HCT116 (cell line): ENCODE results near the gene AXIN1. TPM values are rescaled to one million over a fixed set of nuclear protein-coding genes. Genes with fewer than 3 reads are reported as not detected.

Source experiments
- ATAC-seq: fragments of 200-7000 bp; cut with Tn5 transposase; 2 replicates; pipeline ENCODE4 v1.9.1; 2020; ENCODE audit warnings: mild to moderate bottlenecking, moderate library complexity
- BruUV-seq: library from RNA; stranded (reverse); fragments of 400-500 nt; replicated peaks from 2 replicates; lab custom pipeline; 2021; lab: Mats Ljungman, UMichigan
- CTCF ChIA-PET: fragments of 300-600 bp; sonication (Branson Sonifier 250); formaldehyde crosslinking; loops from one replicate; lab custom pipeline; 2021; ENCODE audit warnings: antibody characterized with exemption; lab: Charles Lee
- POLR2A ChIA-PET: fragments of 300-600, 350-600 bp; sonication (Branson Sonifier 250); formaldehyde crosslinking; loops from one replicate; lab custom pipeline; 2021; ENCODE audit warnings: antibody characterized with exemption; lab: Charles Lee
- RAD21 ChIA-PET, 2 experiments: fragments of 300-600 bp; sonication (Branson Sonifier 250); formaldehyde crosslinking; loops; one replicate each; lab custom pipeline; 2023; ENCODE audit warnings: low total read pairs in 2 of 2; ENCODE audit not compliant: uncharacterized antibody in 2 of 2, unreplicated experiment in 2 of 2, low non-redundant PET in 1 of 2; lab: Charles Lee
- DNase-seq: peaks from one replicate; pipeline ENCODE4 v3.0.0-alpha.2; 2010; ENCODE audit warnings: low read depth, low spot score
- H2AFZ ChIP-seq: fragments of 200-600 bp; shearing (Covaris generic), sonication (generic); 2 replicates; pipeline ENCODE4 v1.6.1; 2017; ENCODE audit warnings: low read depth, mixed run types, mixed read lengths, antibody characterized with exemption, low read length; ENCODE audit not compliant: poor library complexity, severe bottlenecking
- H3K27ac ChIP-seq: 2 replicates; pipeline ENCODE4 v1.5.1; 2012; ENCODE audit warnings: low read depth, low read length
- H3K27me3 ChIP-seq: fragments of 200-600 bp; sonication (generic); 2 replicates; pipeline ENCODE4 v1.6.1; 2016; ENCODE audit warnings: mixed run types, low read length, mixed read lengths; ENCODE audit not compliant: insufficient read depth
- H3K36me3 ChIP-seq, 2 experiments: fragments of 200-500 bp in 1 of 2; fragments of 200-600 bp in 1 of 2; sonication (Bioruptor generic) in 1 of 2; sonication (generic) in 1 of 2; 2 replicates each; pipeline versions ENCODE4 v1.5.1 to v1.6.1; 2014 to 2016; ENCODE audit warnings: low read length in 2 of 2, inconsistent platforms in 1 of 2, mixed read lengths in 1 of 2, mixed run types in 1 of 2; ENCODE audit not compliant: insufficient read depth in 2 of 2, control insufficient read depth in 1 of 2
- H3K4me1 ChIP-seq, 2 experiments: fragments of 200-600 bp in 1 of 2; sonication (generic) in 1 of 2; 2 replicates each; pipeline versions ENCODE4 v1.5.1 to v1.6.1; 2012 to 2017; ENCODE audit warnings: low read length in 2 of 2, inconsistent platforms in 1 of 2, mild to moderate bottlenecking in 1 of 2, mixed read lengths in 1 of 2, mixed run types in 1 of 2, moderate library complexity in 1 of 2; ENCODE audit not compliant: insufficient read depth in 2 of 2, control insufficient read depth in 1 of 2
- H3K4me2 ChIP-seq: fragments of 200-600 bp; sonication (generic); 2 replicates; pipeline ENCODE4 v1.6.1; 2017; ENCODE audit warnings: mixed run types, low read length, mixed read lengths
- H3K4me3 ChIP-seq, 2 experiments: fragments of 200-600 bp in 1 of 2; sonication (generic) in 1 of 2; replicated peaks in 1 of 2; 2 replicates each; pipeline ENCODE4 v1.5.1; 2011 to 2016; ENCODE audit warnings: low read length in 2 of 2, control low read depth in 1 of 2, low read depth in 1 of 2, mild to moderate bottlenecking in 1 of 2, mixed read lengths in 1 of 2, mixed run types in 1 of 2
- H3K79me2 ChIP-seq: fragments of 200-600 bp; sonication (generic); 2 replicates; pipeline ENCODE4 v1.6.1; 2017; ENCODE audit warnings: mild to moderate bottlenecking, mixed run types, low read length, moderate library complexity, mixed read lengths; ENCODE audit not compliant: insufficient read depth
- H3K9ac ChIP-seq: fragments of 200-600 bp; sonication (generic); 2 replicates; pipeline ENCODE4 v1.6.1; 2016; ENCODE audit warnings: low read length, mixed read lengths
- H3K9me2 ChIP-seq: fragments of 200-600 bp; sonication (generic), shearing (Covaris generic); 2 replicates; pipeline ENCODE4 v1.6.1; 2017; ENCODE audit warnings: mixed run types, mild to moderate bottlenecking, moderate library complexity; ENCODE audit not compliant: insufficient read depth
- H3K9me3 ChIP-seq, 2 experiments: fragments of 200-500 bp in 1 of 2; fragments of 200-600 bp in 1 of 2; sonication (Bioruptor generic) in 1 of 2; sonication (generic) in 1 of 2; 2 replicates each; pipeline ENCODE4 v1.6.1; 2014 to 2017; ENCODE audit warnings: low read length in 2 of 2, mixed read lengths in 2 of 2, inconsistent platforms in 1 of 2, low read depth in 1 of 2, mild to moderate bottlenecking in 1 of 2, mixed run types in 1 of 2, moderate library complexity in 1 of 2; ENCODE audit not compliant: control insufficient read depth in 1 of 2, insufficient read depth in 1 of 2
- H4K20me1 ChIP-seq: fragments of 200-600 bp; sonication (generic), shearing (Covaris generic); 2 replicates; pipeline ENCODE4 v1.6.1; 2017; ENCODE audit warnings: mixed run types, mild to moderate bottlenecking, moderate library complexity; ENCODE audit not compliant: insufficient read depth
- CBX3 ChIP-seq: IDR thresholded peaks from 2 replicates; pipeline ENCODE4 v1.6.1; 2012; ENCODE audit warnings: low read depth
- ELF1 ChIP-seq: IDR thresholded peaks from 2 replicates; pipeline ENCODE4 v1.6.1; 2012; ENCODE audit warnings: low read depth, borderline replicate concordance
- EZH2 ChIP-seq: fragments of 200-600 bp; sonication (generic); IDR thresholded peaks from 2 replicates; pipeline ENCODE4 v1.6.1; 2017; ENCODE audit warnings: antibody characterized with exemption, mixed run types
- EZH2phosphoT487 ChIP-seq: fragments of 200-600 bp; IDR thresholded peaks from 2 replicates; pipeline ENCODE4 v1.6.1; 2018; ENCODE audit warnings: antibody characterized with exemption, borderline replicate concordance
- POLR2A ChIP-seq: IDR thresholded peaks from 2 replicates; pipeline ENCODE4 v1.7.0; 2011; ENCODE audit warnings: borderline replicate concordance; ENCODE audit not compliant: insufficient read depth, insufficient read length; ENCODE audit errors: extremely low read depth
- POLR2AphosphoS5 ChIP-seq: IDR thresholded peaks from 2 replicates; pipeline ENCODE4 v1.6.1; 2011; ENCODE audit warnings: mild to moderate bottlenecking, low read depth, low read length, moderate library complexity
- REST ChIP-seq: IDR thresholded peaks from 2 replicates; pipeline ENCODE4 v1.6.1; 2012; ENCODE audit warnings: low read depth
- SIN3A ChIP-seq: IDR thresholded peaks from 2 replicates; pipeline ENCODE4 v1.6.1; 2012; ENCODE audit warnings: low read depth
- SRF ChIP-seq: IDR thresholded peaks from 2 replicates; pipeline ENCODE4 v1.6.1; 2012; ENCODE audit warnings: low read depth
- TCF7L2 ChIP-seq: IDR thresholded peaks from 2 replicates; pipeline ENCODE4 v1.7.0; 2011; ENCODE audit warnings: borderline replicate concordance, inconsistent platforms; ENCODE audit not compliant: insufficient read depth, insufficient read length; ENCODE audit errors: extremely low read depth
- YY1 ChIP-seq: IDR thresholded peaks from 2 replicates; pipeline ENCODE4 v1.6.1; 2011; ENCODE audit warnings: low read length, low read depth, moderate library complexity, mild to moderate bottlenecking; ENCODE audit not compliant: insufficient replicate concordance; ENCODE audit errors: extremely low read depth
- ZBTB33 ChIP-seq: IDR thresholded peaks from 2 replicates; pipeline ENCODE4 v1.6.1; 2011; ENCODE audit warnings: mild to moderate bottlenecking, low read length, moderate library complexity; ENCODE audit not compliant: insufficient replicate concordance; ENCODE audit errors: extremely low read depth
- intact Hi-C: fragments of 100-400 bp; cut with micrococcal nuclease; formaldehyde crosslinking; loops from 2 replicates; pipeline ENCODE4 v1.10.0; 2022
- total RNA-seq: library from RNA; stranded (reverse); gene quantifications from one replicate; pipeline ENCODE4 v1.2.1, GENCODE V29; 2021; ENCODE audit not compliant: unreplicated experiment

Gene AXIN1
- total RNA-seq, 1 experiment from 2014 or later = 20.2 TPM

- no peak overlapping the region for H3K4me2 ChIP-seq
- H3K79me2 ChIP-seq = no peaks in the 10 kb centered on the region
- no peaks in the 10 kb centered on the region for H3K9me2 ChIP-seq
- no peak overlapping the region for H3K4me3 ChIP-seq
- intact Hi-C loops = no loop called here
- DNase-seq = no peak
- H3K9me3 ChIP-seq = no peaks in the 10 kb centered on the region
- ChIA-PET RAD21 (no interaction called here), CTCF (no interaction called here)
- H3K4me1 ChIP-seq = no peaks in the 10 kb centered on the region
- no peaks in the 10 kb centered on the region for H3K27me3 ChIP-seq
- no TSS peak for BruUV-seq
- H3K9ac ChIP-seq = no peak overlapping the region
- TF ChIP-seq TCF7L2 (no peak), SRF (no peak), YY1 (no peak), EZH2 (no peak)
- TF ChIP-seq, all 23 proteins: peak for 0
- no peak for ATAC-seq
- POLR2A ChIA-PET = no interaction called here
- Histone ChIP-seq H4K20me1 (no peaks in the 10 kb centered on the region), H3K27ac (no peak overlapping the region), H3K36me3 (no peaks in the 10 kb centered on the region), H2AFZ (no peak overlapping the region)
Measured at GRCh38 chr16:264440-264951, 88.0 kb downstream of the AXIN1 start.

GRCh38 chr16:263944-264343 is 88.6 kb downstream of the AXIN1 start:
- Histone ChIP-seq H3K27me3 (no peaks in the 10 kb centered on the region), H3K4me1 (no peaks in the 10 kb centered on the region), H3K9ac (no peak overlapping the region), H3K9me2 (no peaks in the 10 kb centered on the region), H3K4me2 (no peak overlapping the region), H3K4me3 (no peak overlapping the region), H3K9me3 (no peaks in the 10 kb centered on the region), H3K27ac (no peak overlapping the region), H2AFZ (no peak overlapping the region), H3K79me2 (no peaks in the 10 kb centered on the region), H3K36me3 (no peaks in the 10 kb centered on the region), H4K20me1 (no peaks in the 10 kb centered on the region)
- intact Hi-C loops = no loop called here
- RAD21 ChIA-PET = no interaction called here
- no TSS peak for BruUV-seq
- TF ChIP-seq POLR2A (no peak), SIN3A (no peak), YY1 (no peak), REST (no peak), TCF7L2 (no peak), SRF (no peak), ZBTB33 (no peak), CBX3 (no peak), POLR2AphosphoS5 (no peak), ELF1 (no peak), EZH2phosphoT487 (no peak)
- no peak for ATAC-seq
- no peak for DNase-seq
- POLR2A ChIA-PET = no interaction called here
- CTCF ChIA-PET = no interaction called here
